PFSK-1 (cell line): ENCODE measurements around the gene KLHL26.

Experiments used
- FOXP2 ChIP-seq: optimal IDR thresholded peaks from 2 replicates; pipeline ENCODE3; 2011; ENCODE audit warnings: borderline replicate concordance, control low read depth, inconsistent platforms; ENCODE audit not compliant: insufficient read depth; ENCODE audit errors: extremely low read length, extremely low read depth
- POLR2AphosphoS5 ChIP-seq: IDR thresholded peaks from 2 replicates; pipeline ENCODE4 v1.6.1; 2012; ENCODE audit warnings: low read depth, mild to moderate bottlenecking, control low read depth, low read length, moderate library complexity
- REST ChIP-seq, 2 experiments: IDR thresholded peaks; 2 replicates each; pipeline versions ENCODE4 v1.6.1 to v1.8.0; 2011 to 2012; ENCODE audit warnings: low read depth in 2 of 2, low read length in 2 of 2, control low read depth in 1 of 2, inconsistent platforms in 1 of 2, mild to moderate bottlenecking in 1 of 2, moderate library complexity in 1 of 2; ENCODE audit not compliant: insufficient read depth in 1 of 2
- SIN3A ChIP-seq: IDR thresholded peaks from 2 replicates; pipeline ENCODE4 v1.6.1; 2012; ENCODE audit warnings: mild to moderate bottlenecking, low read length, moderate library complexity, borderline replicate concordance; ENCODE audit not compliant: insufficient read depth
- TAF1 ChIP-seq: IDR thresholded peaks from 2 replicates; pipeline ENCODE4 v1.6.1; 2012; ENCODE audit warnings: low read length, control low read depth, borderline replicate concordance; ENCODE audit not compliant: insufficient read depth

DNA sequence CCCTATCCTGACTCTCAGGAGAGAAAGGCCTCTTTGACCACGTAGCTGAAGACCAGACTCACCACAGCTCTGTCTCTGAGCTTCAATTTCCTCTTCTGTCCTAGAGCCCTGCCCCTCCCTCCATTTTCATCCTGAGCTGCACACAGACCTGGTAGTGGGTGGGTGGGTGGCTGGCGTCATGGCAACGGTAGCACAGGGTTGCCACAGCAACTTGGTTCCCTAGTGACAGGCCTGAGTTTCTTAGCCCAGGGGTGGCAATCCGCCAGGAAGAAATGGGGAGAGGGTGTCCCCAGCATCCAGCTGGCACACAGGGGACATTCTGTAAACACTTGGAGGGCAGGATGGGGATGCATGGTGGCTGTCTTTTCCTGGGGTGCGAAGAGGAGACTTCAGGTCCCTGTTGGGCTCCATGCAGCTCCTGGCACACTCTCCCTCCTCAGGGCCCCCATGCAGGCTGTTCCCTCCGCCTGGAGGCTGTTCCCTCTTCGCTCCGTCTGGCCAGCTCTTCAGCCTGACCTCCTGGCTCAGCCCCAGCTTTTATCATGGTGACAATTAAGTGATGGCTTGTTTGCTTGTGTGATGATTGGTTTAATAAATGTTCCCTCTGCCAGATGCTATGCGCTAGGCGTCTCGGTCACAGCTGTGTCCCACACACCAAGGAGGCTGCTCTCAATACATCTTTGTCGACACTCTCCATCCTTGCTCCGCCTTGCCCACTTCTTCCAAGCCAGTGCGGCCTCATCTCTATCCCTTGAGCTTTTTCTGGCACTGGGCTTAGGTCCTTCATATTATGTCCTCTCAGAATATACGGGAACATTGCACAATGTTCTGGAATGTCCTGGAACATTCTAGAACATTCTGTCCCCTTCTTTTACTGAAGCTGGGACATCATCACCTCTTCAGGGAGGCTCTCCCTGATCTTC is 7.4 kb upstream of the KLHL26 start:
- TF ChIP-seq POLR2AphosphoS5 (no peak), REST (IDR thresholded peaks at IDR 0.05; ENCODE audit: insufficient read depth in 1 of 2, low read depth in 2 of 2, low read length in 2 of 2) (no peak), SIN3A (no peak), TAF1 (no peak), FOXP2 (no peak)
